HG03159 (cell line): ENCODE results near the gene QSER1.
A peak's percentile ranks its signal among the peaks of the same experiment; 100 is the strongest.
"Not testable (repeated sequence)": the region's sequence is repeated elsewhere in the genome, so short reads cannot be mapped to it uniquely, and the experiment has no call there.

Experiments used
- ATAC-seq: cut with Tn5 transposase; IDR thresholded peaks from one replicate; pipeline ENCODE4 v1.9.1; 2021; ENCODE audit warnings: mild to moderate bottlenecking, moderate library complexity; ENCODE audit not compliant: unreplicated experiment

Gene QSER1

DNA sequence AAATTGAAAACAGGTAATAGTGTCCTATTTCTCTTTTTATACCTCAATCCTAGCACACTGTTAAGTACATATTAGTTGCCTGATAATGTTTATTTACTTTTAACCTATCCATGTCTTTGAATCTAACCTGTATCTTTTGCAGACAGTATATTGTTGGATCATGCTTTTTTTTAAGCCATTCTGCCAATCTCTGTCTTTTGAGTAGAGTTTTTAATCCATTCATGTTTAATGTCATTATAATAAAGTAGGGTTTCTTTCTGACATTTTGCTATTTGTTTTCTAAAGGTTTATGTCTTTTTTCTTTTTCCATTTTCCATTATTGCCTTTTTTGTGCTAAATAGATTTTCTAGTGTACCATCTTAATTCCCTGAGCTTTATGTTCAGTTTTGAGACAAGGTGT, 99.3 kb downstream of the QSER1 start:
- ATAC-seq, result no peak

GRCh38 chr11:33000181-33000580, 107.6 kb downstream of the QSER1 start:
- ATAC-seq, result no peak

DNA sequence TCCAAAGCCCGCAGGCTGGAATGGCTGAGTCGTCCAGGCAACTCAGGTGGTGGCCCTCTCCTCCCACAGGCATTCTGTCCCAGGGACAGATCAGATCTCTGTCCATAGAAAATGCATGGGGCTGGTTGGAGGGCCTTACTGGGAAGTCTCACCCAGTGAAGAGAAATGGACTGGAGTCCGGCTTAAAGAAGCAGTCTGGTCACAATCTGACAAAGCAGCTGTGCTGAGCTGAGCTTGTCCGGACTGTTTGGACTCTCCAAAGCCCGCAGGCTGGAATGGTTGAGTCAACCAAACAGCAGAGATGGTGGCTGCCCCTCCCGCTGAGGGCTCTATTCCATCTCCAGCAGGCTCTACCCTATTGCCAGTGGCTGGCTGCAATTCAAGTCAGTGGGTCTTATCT, 108.7 kb downstream of the QSER1 start:
- ATAC-seq, result no peak

- ATAC-seq, result no peak
Observed at GRCh38 chr11:33001751-33002542, 109.3 kb downstream of the QSER1 start.

DNA sequence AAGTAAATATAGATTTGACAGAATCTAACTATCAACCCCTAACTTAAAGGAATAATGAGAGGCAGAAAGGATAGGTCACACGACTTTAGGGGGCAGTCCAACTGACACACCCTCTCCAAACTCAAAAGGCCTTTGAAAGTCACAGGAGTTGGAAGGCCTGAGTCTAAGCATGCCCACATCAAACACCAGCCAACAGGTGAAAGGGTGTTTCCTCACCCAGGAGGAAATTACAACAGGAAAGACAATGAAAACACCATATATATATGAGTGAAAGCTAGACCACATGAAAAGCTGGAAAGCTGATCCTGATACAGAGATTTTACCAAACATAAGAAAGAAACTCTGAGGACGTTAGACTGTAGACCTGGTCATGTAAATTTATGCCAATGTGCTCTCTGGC, 112.6 kb downstream of the QSER1 start:
- no peak for ATAC-seq

- ATAC-seq, result no peak
Observed at GRCh38 chr11:33006010-33006409, 113.4 kb downstream of the QSER1 start.

DNA sequence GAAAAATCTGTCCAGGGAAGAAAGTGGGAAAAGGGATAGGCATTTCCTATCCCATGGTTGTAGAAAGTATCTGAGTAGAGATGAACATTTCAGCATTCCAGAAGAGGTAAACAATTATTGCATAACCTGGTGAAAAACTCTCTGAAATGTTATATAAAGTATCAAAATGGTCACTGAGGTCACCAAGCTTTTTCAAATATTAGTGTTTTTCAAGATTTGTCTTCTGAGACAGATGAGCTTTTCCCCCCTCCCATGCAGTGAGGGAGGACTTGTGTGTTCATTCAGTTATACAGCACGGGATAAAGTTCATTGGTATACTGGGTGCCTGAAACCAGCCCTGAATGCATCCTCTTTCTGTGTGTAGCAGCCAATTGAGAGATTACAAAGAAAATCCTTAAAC, 121.1 kb downstream of the QSER1 start:
- ATAC-seq, result no peak

GRCh38 chr11:33015621-33016551, 123.3 kb downstream of the QSER1 start, which contains the start of gene DEPDC7:
Gene DEPDC7, plus strand, starts transcription at chr11:33015878. Its CDS starts 78 bp downstream, at chr11:33015956.
- ATAC-seq, result peak; percentile 70

GRCh38 chr11:33016654-33017053, 124.0 kb downstream of the QSER1 start:
- no peak for ATAC-seq

- no peak for ATAC-seq
Observed at GRCh38 chr11:33017478-33017877, 124.9 kb downstream of the QSER1 start.

- no peak for ATAC-seq
Observed at GRCh38 chr11:33017965-33018364, 125.4 kb downstream of the QSER1 start.

GRCh38 chr11:33018840-33019239, 126.2 kb downstream of the QSER1 start:
- no peak for ATAC-seq

DNA sequence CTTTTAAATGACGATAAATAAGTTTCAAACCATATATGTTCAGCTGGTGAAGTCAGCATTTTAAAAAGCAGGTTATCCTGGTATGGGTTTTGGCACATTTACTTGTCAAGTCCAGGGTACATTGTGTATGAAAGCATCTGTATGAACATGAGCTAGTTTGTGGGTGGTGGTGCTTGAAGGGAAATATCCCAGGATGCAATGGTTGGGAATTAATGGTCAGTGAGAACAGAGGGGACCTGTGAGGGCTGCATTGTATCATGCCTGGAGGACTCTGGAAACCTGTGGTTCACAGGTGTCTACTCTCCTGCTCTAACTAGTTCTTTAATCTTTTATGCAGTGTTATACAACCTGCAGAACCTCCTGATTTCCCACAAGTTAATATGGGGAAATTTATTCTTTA, 128.9 kb downstream of the QSER1 start:
- ATAC-seq, result no peak

- ATAC-seq, result no peak
Observed at GRCh38 chr11:33021937-33022336, 129.3 kb downstream of the QSER1 start.

DNA sequence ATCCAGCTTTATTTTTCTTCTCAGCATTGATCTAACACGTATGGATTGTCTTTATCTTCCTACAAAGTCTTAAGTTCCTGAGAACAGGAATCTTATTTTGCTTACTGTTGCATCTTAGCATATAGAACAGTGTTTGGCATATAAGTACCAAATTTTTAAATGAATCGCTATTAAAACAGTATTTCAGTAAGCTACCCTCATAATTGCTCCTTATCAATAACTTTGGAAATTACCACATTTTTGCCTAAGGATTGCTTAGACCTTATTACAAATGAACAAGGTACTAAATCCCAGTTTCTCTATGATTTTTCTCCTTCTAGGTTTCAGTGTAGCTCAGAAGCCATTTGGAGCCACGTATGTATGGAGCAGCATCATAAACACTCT, 132.7 kb downstream of the QSER1 start:
- no peak for ATAC-seq

GRCh38 chr11:33027233-33027632, 134.6 kb downstream of the QSER1 start:
- no peak for ATAC-seq

DNA sequence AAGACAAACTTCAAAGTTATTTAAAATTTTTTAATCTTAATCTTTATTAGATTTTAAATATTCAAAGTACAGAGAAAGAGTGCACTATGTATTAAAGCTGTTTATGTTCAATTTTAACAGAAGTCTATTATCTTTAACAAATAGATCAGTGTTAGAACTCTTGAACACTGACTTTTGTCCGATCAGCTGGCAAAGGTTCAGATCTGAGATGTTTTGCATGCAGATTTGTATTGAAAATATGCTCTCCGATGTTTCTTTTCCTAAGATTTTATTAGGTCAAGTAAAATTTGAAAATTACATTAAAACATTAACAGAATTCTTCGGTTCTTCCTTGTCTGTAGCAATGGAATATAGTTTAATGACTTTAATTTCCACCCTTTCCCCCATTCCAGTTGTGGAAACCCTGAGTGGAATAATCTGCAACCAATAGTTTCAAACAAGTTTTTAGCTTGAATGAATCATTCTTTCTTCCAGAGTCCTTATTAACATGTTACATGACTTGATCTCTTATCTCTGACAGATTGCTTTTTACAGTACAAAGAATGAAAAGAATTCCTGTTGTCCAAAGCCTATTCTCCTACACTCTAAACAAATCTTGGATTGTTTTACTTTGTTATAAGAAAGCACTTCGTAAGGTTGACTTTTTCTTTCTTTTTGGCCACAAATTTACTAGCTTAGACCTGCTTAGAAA, 135.4 kb downstream of the QSER1 start:
- no peak for ATAC-seq

- no peak for ATAC-seq
Observed at GRCh38 chr11:33028537-33028914, 135.9 kb downstream of the QSER1 start.

GRCh38 chr11:33029218-33029617, 136.6 kb downstream of the QSER1 start:
- not testable (repeated sequence) for ATAC-seq
